Thyroid gland (tissue), 4 donors: Measurements from ENCODE around the gene ATP6V1G1.

Experiments
- CTCF ChIP-seq, 6 experiments: fragments of 200-600 bp in 3 of 6; fragments of 450-650 bp in 3 of 6; sonication (generic) in 3 of 6; IDR thresholded peaks; one replicate each; pipeline ENCODE4 v1.5.1; 2016 to 2019; ENCODE audit warnings: antibody characterized with exemption in 6 of 6, mild to moderate bottlenecking in 2 of 6, inconsistent platforms in 1 of 6, moderate library complexity in 1 of 6
- POLR2A ChIP-seq, 2 donors: fragments of 450-650 bp; IDR thresholded peaks; one replicate each; pipeline ENCODE4 v1.6.1; 2017; ENCODE audit warnings: antibody characterized with exemption in 2 of 2, mild to moderate bottlenecking in 2 of 2, moderate library complexity in 1 of 2

- TF ChIP-seq CTCF (IDR thresholded peaks at IDR 0.05) (no peak), POLR2A (IDR thresholded peaks at IDR 0.05) (no peak)
Observed at GRCh38 chr9:114613087-114613486, 25.5 kb downstream of the ATP6V1G1 start.
